Neural progenitor cell (in vitro differentiated cells): ENCODE measurements around the gene DBNDD1. TPM values are rescaled to one million over a fixed set of nuclear protein-coding genes. Genes with fewer than 3 reads are reported as not detected.

Source experiments
- DNase-seq: peaks from one replicate; pipeline ENCODE4 v3.0.0-alpha.2; 2016; ENCODE audit warnings: low spot score
- H2AFZ ChIP-seq: fragments of 200-600 bp; sonication (generic); replicated peaks from 2 replicates; pipeline ENCODE4 v1.6.1; 2016; ENCODE audit warnings: antibody characterized with exemption
- H3F3A ChIP-seq: fragments of 200-600 bp; sonication (generic); 2 replicates; pipeline ENCODE4 v1.6.1; 2016; ENCODE audit warnings: antibody characterized with exemption, low read depth
- H3K27ac ChIP-seq: fragments of 200-600 bp; sonication (generic); 2 replicates; pipeline ENCODE4 v1.5.1; 2016; ENCODE audit warnings: mild to moderate bottlenecking
- H3K27me3 ChIP-seq: fragments of 200-600 bp; sonication (generic); 2 replicates; pipeline ENCODE4 v1.6.1; 2016; ENCODE audit warnings: mild to moderate bottlenecking, moderate library complexity
- H3K36me3 ChIP-seq: fragments of 200-600 bp; sonication (generic); 2 replicates; pipeline ENCODE4 v1.5.1; 2016
- H3K4me1 ChIP-seq: fragments of 200-600 bp; sonication (generic); 2 replicates; pipeline ENCODE4 v1.6.1; 2016; ENCODE audit warnings: mixed run types
- H3K4me2 ChIP-seq: fragments of 200-600 bp; sonication (generic); 2 replicates; pipeline ENCODE4 v1.6.1; 2016
- H3K4me3 ChIP-seq: fragments of 200-600 bp; sonication (generic); 2 replicates; pipeline ENCODE4 v1.5.1; 2016
- H3K79me2 ChIP-seq: fragments of 200-600 bp; sonication (generic); 2 replicates; pipeline ENCODE4 v1.6.1; 2016; ENCODE audit warnings: low read depth
- H3K9ac ChIP-seq: fragments of 200-600 bp; sonication (generic); 2 replicates; pipeline ENCODE4 v1.6.1; 2016
- H3K9me3 ChIP-seq: fragments of 200-600 bp; sonication (generic); 2 replicates; pipeline ENCODE4 v1.5.1; 2016; ENCODE audit warnings: low read depth
- H4K20me1 ChIP-seq: fragments of 200-600 bp; sonication (generic); 2 replicates; pipeline ENCODE4 v1.6.1; 2016; ENCODE audit warnings: low read depth
- H3K27ac Mint-ChIP-seq: 3 replicates; pipeline ENCODE4 v1.8.0; 2021; ENCODE audit warnings: mixed read lengths
- H3K27me3 Mint-ChIP-seq: 2 replicates; pipeline ENCODE4 v1.8.0; 2022; ENCODE audit warnings: low read depth, mild to moderate bottlenecking, inconsistent platforms, moderate library complexity, mixed read lengths; ENCODE audit not compliant: insufficient read depth
- H3K36me3 Mint-ChIP-seq: 3 replicates; pipeline ENCODE4 v1.8.0; 2021; ENCODE audit warnings: mixed read lengths
- H3K4me1 Mint-ChIP-seq: 3 replicates; pipeline ENCODE4 v1.8.0; 2021; ENCODE audit warnings: mixed read lengths
- H3K4me3 Mint-ChIP-seq: 3 replicates; pipeline ENCODE4 v1.8.0; 2021; ENCODE audit warnings: mild to moderate bottlenecking, moderate library complexity, mixed read lengths
- H3K9me3 Mint-ChIP-seq: 3 replicates; pipeline ENCODE4 v1.8.0; 2020; ENCODE audit warnings: mixed read lengths
- EZH2 ChIP-seq: fragments of 200-600 bp; sonication (generic); IDR thresholded peaks from 2 replicates; pipeline ENCODE4 v1.6.1; 2017; ENCODE audit warnings: antibody characterized with exemption, mild to moderate bottlenecking, moderate library complexity
- EZH2phosphoT487 ChIP-seq: fragments of 200-600 bp; sonication (generic); IDR thresholded peaks from 2 replicates; pipeline ENCODE4 v1.6.1; 2017; ENCODE audit warnings: antibody characterized with exemption
- total RNA-seq: library from RNA; depleted of rRNA; stranded (reverse); fragments of >200 nt; gene quantifications from 2 replicates; pipeline ENCODE4 v1.2.3, GENCODE V29; 2015; ENCODE audit warnings: low replicate concordance
- TF ChIP-seq, protein P1 (sequence below): fragments of 200-600 bp; sonication (generic); IDR thresholded peaks from 2 replicates; pipeline ENCODE4 v1.5.1; 2017; ENCODE audit warnings: antibody characterized with exemption, mild to moderate bottlenecking

DBNDD1 gene
- total RNA-seq, 1 donor from 2014 or later: 5.2 TPM

- Mint-ChIP-seq H3K4me3 (no peak overlapping the region), H3K4me1 (no peaks in the 10 kb centered on the region), H3K27me3 (peaks cover 13% of the 10 kb centered on the region), H3K9me3 (no peaks in the 10 kb centered on the region), H3K27ac (no peak overlapping the region), H3K36me3 (no peaks in the 10 kb centered on the region)
- H4K20me1 ChIP-seq: no peaks in the 10 kb centered on the region
- no peak overlapping the region for H3K27ac ChIP-seq
- H3F3A ChIP-seq: no peaks in the 10 kb centered on the region
- H3K4me3 ChIP-seq: no peak overlapping the region
- TF ChIP-seq EZH2 (no peak), EZH2phosphoT487 (no peak)
- TF ChIP-seq, protein P1, sequence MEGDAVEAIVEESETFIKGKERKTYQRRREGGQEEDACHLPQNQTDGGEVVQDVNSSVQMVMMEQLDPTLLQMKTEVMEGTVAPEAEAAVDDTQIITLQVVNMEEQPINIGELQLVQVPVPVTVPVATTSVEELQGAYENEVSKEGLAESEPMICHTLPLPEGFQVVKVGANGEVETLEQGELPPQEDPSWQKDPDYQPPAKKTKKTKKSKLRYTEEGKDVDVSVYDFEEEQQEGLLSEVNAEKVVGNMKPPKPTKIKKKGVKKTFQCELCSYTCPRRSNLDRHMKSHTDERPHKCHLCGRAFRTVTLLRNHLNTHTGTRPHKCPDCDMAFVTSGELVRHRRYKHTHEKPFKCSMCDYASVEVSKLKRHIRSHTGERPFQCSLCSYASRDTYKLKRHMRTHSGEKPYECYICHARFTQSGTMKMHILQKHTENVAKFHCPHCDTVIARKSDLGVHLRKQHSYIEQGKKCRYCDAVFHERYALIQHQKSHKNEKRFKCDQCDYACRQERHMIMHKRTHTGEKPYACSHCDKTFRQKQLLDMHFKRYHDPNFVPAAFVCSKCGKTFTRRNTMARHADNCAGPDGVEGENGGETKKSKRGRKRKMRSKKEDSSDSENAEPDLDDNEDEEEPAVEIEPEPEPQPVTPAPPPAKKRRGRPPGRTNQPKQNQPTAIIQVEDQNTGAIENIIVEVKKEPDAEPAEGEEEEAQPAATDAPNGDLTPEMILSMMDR: no peak
- H3K9me3 ChIP-seq: no peaks in the 10 kb centered on the region
- H3K4me2 ChIP-seq: no peak overlapping the region
- H3K27me3 ChIP-seq: no peaks in the 10 kb centered on the region
- H3K79me2 ChIP-seq: no peaks in the 10 kb centered on the region
- H3K9ac ChIP-seq: no peak overlapping the region
- H2AFZ ChIP-seq: no peak overlapping the region
- no peak for DNase-seq
- H3K4me1 ChIP-seq: peaks cover 4% of the 10 kb centered on the region
- H3K36me3 ChIP-seq: no peaks in the 10 kb centered on the region
Measured at GRCh38 chr16:90011508-90011819, 7.8 kb downstream of the DBNDD1 start.

DNA sequence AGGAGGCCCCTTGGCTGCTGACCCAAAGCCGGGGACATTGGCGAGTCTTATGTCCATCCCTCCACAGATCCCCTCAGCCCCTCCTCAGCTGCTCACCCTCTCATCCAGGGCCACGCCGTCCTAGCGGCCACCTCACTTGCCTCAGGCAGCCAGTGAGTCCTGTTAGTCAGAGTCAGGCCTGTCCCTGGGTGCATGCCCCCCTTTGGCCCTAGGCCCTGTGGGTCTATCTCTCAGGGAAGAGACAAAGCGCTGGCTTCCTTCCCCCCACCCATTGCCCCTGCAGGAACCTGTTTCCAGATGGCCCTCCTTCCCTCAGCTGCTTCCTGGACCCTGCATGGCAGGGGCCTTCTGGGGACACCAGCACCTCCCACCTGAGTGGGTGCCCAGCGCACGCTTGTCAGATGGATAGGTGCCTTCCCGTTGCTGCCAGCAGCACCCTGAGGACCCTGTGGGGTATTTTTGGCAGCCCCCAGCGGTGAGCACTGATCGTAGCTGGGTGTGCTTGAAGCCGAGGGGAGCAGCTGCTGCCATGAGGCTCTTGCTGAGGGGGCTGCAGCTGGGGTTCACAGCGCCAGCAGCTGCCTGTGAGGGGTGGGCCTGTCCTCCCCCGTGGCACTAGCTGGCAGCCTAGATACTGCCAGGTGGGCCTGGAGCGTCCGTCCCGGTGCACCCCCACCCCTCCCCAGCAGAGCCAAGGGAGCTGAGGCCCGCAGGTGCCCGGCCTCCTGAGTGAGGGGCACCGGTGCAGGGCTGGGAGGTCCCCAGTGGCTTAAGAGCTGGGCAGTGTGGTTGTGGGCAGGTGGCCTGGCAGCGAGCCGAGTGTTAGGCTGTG is 8.4 kb downstream of the DBNDD1 start:
- H3F3A ChIP-seq: no peaks in the 10 kb centered on the region

GRCh38 chr16:90009172-90009899 is 9.9 kb downstream of the DBNDD1 start:
- peak overlapping the region; percentile 53 for H3K27ac Mint-ChIP-seq
- no peaks in the 10 kb centered on the region for H3K36me3 Mint-ChIP-seq
- Histone ChIP-seq H3K27me3 (no peaks in the 10 kb centered on the region), H3K79me2 (no peaks in the 10 kb centered on the region), H3K9me3 (no peaks in the 10 kb centered on the region), H3F3A (peaks cover 4% of the 10 kb centered on the region), H2AFZ (no peak overlapping the region), H3K27ac (no peak overlapping the region), H3K4me1 (peaks cover 4% of the 10 kb centered on the region), H3K9ac (no peak overlapping the region), H4K20me1 (no peaks in the 10 kb centered on the region), H3K36me3 (no peaks in the 10 kb centered on the region), H3K4me2 (no peak overlapping the region), H3K4me3 (no peak overlapping the region)
- peaks cover 7% of the 10 kb centered on the region for H3K27me3 Mint-ChIP-seq
- no peak for DNase-seq
- no peaks in the 10 kb centered on the region for H3K4me1 Mint-ChIP-seq
- no peaks in the 10 kb centered on the region for H3K9me3 Mint-ChIP-seq
- no peak overlapping the region for H3K4me3 Mint-ChIP-seq
- TF ChIP-seq, protein P1: no peak
- TF ChIP-seq EZH2: no peak
- TF ChIP-seq EZH2phosphoT487: no peak

More for the DNA sequence above, 8.4 kb downstream of the DBNDD1 start:
- H3K4me1 ChIP-seq: peaks cover 4% of the 10 kb centered on the region
- Mint-ChIP-seq H3K27me3 (peaks cover 11% of the 10 kb centered on the region), H3K4me1 (no peaks in the 10 kb centered on the region), H3K27ac (no peak overlapping the region), H3K9me3 (no peaks in the 10 kb centered on the region), H3K4me3 (no peak overlapping the region), H3K36me3 (no peaks in the 10 kb centered on the region)
- no peaks in the 10 kb centered on the region for H3K27me3 ChIP-seq
- DNase-seq: no peak
- no peak overlapping the region for H3K27ac ChIP-seq
- no peaks in the 10 kb centered on the region for H3K36me3 ChIP-seq
- H3K9me3 ChIP-seq: no peaks in the 10 kb centered on the region
- no peaks in the 10 kb centered on the region for H4K20me1 ChIP-seq
- H2AFZ ChIP-seq: no peak overlapping the region
- no peak overlapping the region for H3K4me2 ChIP-seq
- no peaks in the 10 kb centered on the region for H3K79me2 ChIP-seq
- TF ChIP-seq, protein P1: no peak
- TF ChIP-seq EZH2phosphoT487 (no peak), EZH2 (no peak)
- no peak overlapping the region for H3K9ac ChIP-seq
- no peak overlapping the region for H3K4me3 ChIP-seq
